Right renal pelvis (tissue), 4 donors: ENCODE data around the gene ADARB2. TPM values are rescaled to one million over a fixed set of nuclear protein-coding genes. Genes with fewer than 3 reads are reported as not detected.
"Not testable (repeated sequence)": the region's sequence is repeated elsewhere in the genome, so short reads cannot be mapped to it uniquely, and the experiment has no call there.

Source experiments
- DNase-seq, 4 donors: peaks; one replicate each; pipeline ENCODE4 v3.0.0-alpha.2; 2013; ENCODE audit warnings: low read depth in 4 of 4, low spot score in 3 of 4, missing footprints in 1 of 4
- polyA plus RNA-seq, 4 donors: library from polyadenylated mRNA; unstranded; fragments of 120-200 nt; gene quantifications; one replicate each; pipeline ENCODE4 v1.2.1, GENCODE V29; 2013; ENCODE audit not compliant: insufficient read length in 4 of 4

Gene ADARB2
- polyA plus RNA-seq, 4 donors, result 0.90 to 1.8 (median 1.4) TPM

- no peak for DNase-seq
These were observed 389.8 kb downstream of the ADARB2 start for GRCh38 chr10:1347525-1347924.

- DNase-seq, result no peak
These were observed 391.1 kb downstream of the ADARB2 start for GRCh38 chr10:1346201-1346600.

GRCh38 chr10:1345368-1345767, 392.0 kb downstream of the ADARB2 start:
- no peak for DNase-seq

- DNase-seq, result no peak
These were observed 392.5 kb downstream of the ADARB2 start for GRCh38 chr10:1344846-1345245.

GRCh38 chr10:1344408-1344807, 392.9 kb downstream of the ADARB2 start:
- no peak for DNase-seq

- no peak for DNase-seq
These were observed 394.1 kb downstream of the ADARB2 start for GRCh38 chr10:1343176-1343575.

GRCh38 chr10:1341052-1341451, 396.3 kb downstream of the ADARB2 start:
- not testable (repeated sequence) for DNase-seq

GRCh38 chr10:1339396-1339795, 397.9 kb downstream of the ADARB2 start:
- no peak for DNase-seq

- DNase-seq, result no peak
These were observed 401.7 kb downstream of the ADARB2 start for GRCh38 chr10:1335642-1336041.

GRCh38 chr10:1333981-1334380, 403.3 kb downstream of the ADARB2 start:
- no peak for DNase-seq

GRCh38 chr10:1331560-1331959, 405.8 kb downstream of the ADARB2 start:
- no peak for DNase-seq

- no peak for DNase-seq
These were observed 407.7 kb downstream of the ADARB2 start for GRCh38 chr10:1329622-1330021.

- no peak for DNase-seq
These were observed 408.2 kb downstream of the ADARB2 start for GRCh38 chr10:1328981-1329614.

GRCh38 chr10:1328161-1328823, 409.0 kb downstream of the ADARB2 start:
- no peak for DNase-seq

- no peak for DNase-seq
These were observed 409.6 kb downstream of the ADARB2 start for GRCh38 chr10:1327759-1328158.

- DNase-seq, result not testable (repeated sequence)
These were observed 410.8 kb downstream of the ADARB2 start for GRCh38 chr10:1326514-1326913.

- DNase-seq, result no peak
These were observed 412.4 kb downstream of the ADARB2 start for GRCh38 chr10:1324903-1325302.

GRCh38 chr10:1323951-1324350, 413.4 kb downstream of the ADARB2 start:
- DNase-seq, result no peak

GRCh38 chr10:1320739-1321320, 416.5 kb downstream of the ADARB2 start:
- DNase-seq, result no peak

GRCh38 chr10:1316809-1317143, 420.5 kb downstream of the ADARB2 start:
- DNase-seq, result no peak

- DNase-seq, result no peak
These were observed 421.1 kb downstream of the ADARB2 start for GRCh38 chr10:1316121-1316808.

GRCh38 chr10:1315178-1315577, 422.1 kb downstream of the ADARB2 start:
- no peak for DNase-seq
